GM12878 (cell line): ENCODE measurements around the gene NCBP2. TPM values are rescaled to one million over a fixed set of nuclear protein-coding genes. Genes with fewer than 3 reads are reported as not detected.

Experiments
- ATAC-seq: fragments of 200-7000 bp; cut with Tn5 transposase; 3 replicates; pipeline ENCODE4 v1.9.1; 2020; ENCODE audit warnings: mild to moderate bottlenecking, moderate library complexity
- BruUV-seq: library from RNA; stranded (reverse); fragments of 400-500 nt; replicated peaks from 2 replicates; lab custom pipeline; 2021; lab: Mats Ljungman, UMichigan
- CTCF ChIA-PET: fragments of 300-600 bp; sonication (Branson Sonifier 250); formaldehyde crosslinking; extraction: SDS; loops from one replicate; lab custom pipeline; 2021; ENCODE audit warnings: inconsistent platforms; lab: Yijun Ruan, JAX
- POLR2A ChIA-PET: fragments of 350-600 bp; formaldehyde crosslinking; extraction: SDS; loops from one replicate; lab custom pipeline; 2021; ENCODE audit warnings: inconsistent platforms; lab: Charles Lee
- RAD21 ChIA-PET: fragments of 300-600 bp; sonication (Branson Sonifier 250); formaldehyde crosslinking; loops from one replicate; lab custom pipeline; 2023; ENCODE audit warnings: antibody characterized with exemption; ENCODE audit not compliant: unreplicated experiment; lab: Charles Lee
- SMC1A ChIA-PET: fragments of 300-600 bp; sonication (Branson Sonifier 250); formaldehyde crosslinking; loops from one replicate; lab custom pipeline; 2023; ENCODE audit not compliant: unreplicated experiment, uncharacterized antibody; lab: Charles Lee
- DNase-seq: peaks from one replicate; pipeline ENCODE4 v3.0.0-alpha.2; 2011; ENCODE audit warnings: low read depth, low spot score
- FAIRE-seq: peaks from 3 replicates; lab custom pipeline; 2011; peaks lifted over from hg19 to GRCh38; lab: Jason Lieb, UNC
- H2AFZ ChIP-seq: 2 replicates; pipeline ENCODE4 v1.6.0; 2011; ENCODE audit warnings: low read depth, low read length, control low read depth; ENCODE audit not compliant: control insufficient read depth
- H3K27ac ChIP-seq: 2 replicates; pipeline ENCODE4 v1.5.1; 2011; ENCODE audit warnings: control low read depth; ENCODE audit not compliant: control insufficient read depth, insufficient read depth
- H3K27me3 ChIP-seq, 2 experiments: replicated peaks in 1 of 2; 2 replicates each; pipeline versions ENCODE4 v1.6.0 to v1.6.1; 2011; ENCODE audit warnings: low read length in 1 of 2; ENCODE audit not compliant: control insufficient read depth in 2 of 2, insufficient read depth in 2 of 2
- H3K36me3 ChIP-seq, 2 experiments: 2 replicates each; pipeline ENCODE4 v1.5.1; 2011; ENCODE audit warnings: low read length in 1 of 2; ENCODE audit not compliant: control insufficient read depth in 2 of 2, insufficient read depth in 2 of 2
- H3K4me1 ChIP-seq: 2 replicates; pipeline ENCODE4 v1.6.1; 2011; ENCODE audit warnings: mild to moderate bottlenecking, low read length, moderate library complexity, mixed read lengths; ENCODE audit not compliant: control insufficient read depth, insufficient read depth
- H3K4me2 ChIP-seq: 2 replicates; pipeline ENCODE4 v1.6.0; 2011; ENCODE audit warnings: control low read depth; ENCODE audit not compliant: control insufficient read depth, insufficient read depth
- H3K4me3 ChIP-seq: fragments of 200-600 bp; sonication (generic); 2 replicates; pipeline ENCODE4 v1.5.1; 2016
- H3K79me2 ChIP-seq: 2 replicates; pipeline ENCODE4 v1.6.0; 2011; ENCODE audit warnings: low read length; ENCODE audit not compliant: control insufficient read depth, insufficient read depth
- H3K9ac ChIP-seq: 2 replicates; pipeline ENCODE4 v1.8.0; 2011; ENCODE audit warnings: low read length, control low read depth, mixed read lengths; ENCODE audit not compliant: control insufficient read depth, insufficient read depth
- H3K9me3 ChIP-seq: replicated peaks from 3 replicates; pipeline ENCODE4 v1.5.1; 2011; ENCODE audit warnings: mild to moderate bottlenecking, low read length; ENCODE audit not compliant: control insufficient read depth, insufficient read depth
- H4K20me1 ChIP-seq: 2 replicates; pipeline ENCODE4 v1.6.0; 2011; ENCODE audit not compliant: control insufficient read depth, insufficient read depth
- ATF3 ChIP-seq: IDR thresholded peaks from 2 replicates; pipeline ENCODE4 v1.6.1; 2011; ENCODE audit warnings: low read depth, mild to moderate bottlenecking, low read length, moderate library complexity, borderline replicate concordance; ENCODE audit errors: extremely low read depth
- ATF7 ChIP-seq: fragments of 450-650 bp; IDR thresholded peaks from 2 replicates; pipeline ENCODE4 v1.6.1; 2016; ENCODE audit warnings: low read depth, mild to moderate bottlenecking
- CHD2 ChIP-seq: IDR thresholded peaks from 2 replicates; pipeline ENCODE4 v1.6.1; 2011; ENCODE audit warnings: low read depth, low read length, improper control_type of control experiment, borderline replicate concordance
- CREB1 ChIP-seq: IDR thresholded peaks from 2 replicates; pipeline ENCODE4 v1.6.1; 2012; ENCODE audit warnings: low read depth, mild to moderate bottlenecking, inconsistent platforms
- GABPA ChIP-seq: IDR thresholded peaks from 2 replicates; pipeline ENCODE4 v1.6.1; 2014; ENCODE audit warnings: antibody characterized with exemption, low read depth, mild to moderate bottlenecking, inconsistent platforms
- HSF1 ChIP-seq: fragments of 150-350 bp; IDR thresholded peaks from 2 replicates; pipeline ENCODE4 v1.6.1; 2014; ENCODE audit warnings: mild to moderate bottlenecking, low read depth, low read length
- KLF5 ChIP-seq: fragments of 450-650 bp; IDR thresholded peaks from 2 replicates; pipeline ENCODE4 v1.6.1; 2014; ENCODE audit warnings: mild to moderate bottlenecking; ENCODE audit not compliant: partially characterized antibody
- LARP7 ChIP-seq: fragments of 450-650 bp; IDR thresholded peaks from 2 replicates; pipeline ENCODE4 v1.6.1; 2017; ENCODE audit warnings: mild to moderate bottlenecking
- RAD21 ChIP-seq: IDR thresholded peaks from 2 replicates; pipeline ENCODE4 v1.6.1; 2011; ENCODE audit warnings: mild to moderate bottlenecking, low read depth, low read length, moderate library complexity; ENCODE audit not compliant: insufficient read depth
- SPI1 ChIP-seq: IDR thresholded peaks from 2 replicates; pipeline ENCODE4 v1.6.1; 2011; ENCODE audit warnings: low read depth, mild to moderate bottlenecking, low read length, moderate library complexity, borderline replicate concordance; ENCODE audit not compliant: insufficient read depth
- SRF ChIP-seq, 2 experiments: IDR thresholded peaks; 2 replicates each; pipeline ENCODE4 v1.6.1; 2011; ENCODE audit warnings: low read depth in 2 of 2, low read length in 2 of 2, mild to moderate bottlenecking in 1 of 2, moderate library complexity in 1 of 2
- TAF1 ChIP-seq: IDR thresholded peaks from 2 replicates; pipeline ENCODE4 v1.6.1; 2011; ENCODE audit warnings: mild to moderate bottlenecking, low read depth, low read length, borderline replicate concordance
- TARDBP ChIP-seq: IDR thresholded peaks from 2 replicates; pipeline ENCODE4 v1.6.1; 2016; ENCODE audit warnings: borderline replicate concordance
- WGBS: methylation state at CpG from one replicate; pipeline ENCODE4 v1.1.6; 2016; ENCODE audit warnings: low lambda C conversion rate; ENCODE audit not compliant: insufficient replicate concordance, insufficient coverage; ENCODE audit errors: missing lambda C conversion rate; 5-methylcytosine and 5-hydroxymethylcytosine counted together
- in situ Hi-C: fragments of 300-500 bp; cut with MboI; formaldehyde crosslinking; loops from 9 replicates; pipeline ENCODE4 v1.14.3; 2018; ENCODE audit warnings: mixed read lengths
- intact Hi-C: fragments of 100-400 bp; cut with micrococcal nuclease; formaldehyde crosslinking; loops from one replicate; pipeline ENCODE4 v1.14.2; 2022; ENCODE audit not compliant: unreplicated experiment
- polyA plus RNA-seq, 11 experiments: library from polyadenylated mRNA; depleted of rRNA in 4 of 11; unstranded in 6 of 11; stranded (reverse) in 5 of 11; fragments of >200 nt; fragmentation: Nextera tagmentation in 4 of 11; fragmentation: Illumina TruSeq in 1 of 11; extraction: Ambion mirVana in 4 of 11; extraction: Trizol in 1 of 11; gene quantifications; 1 replicate in 1 of 11; 2 replicates in 10 of 11; pipeline versions ENCODE4 v1.2.1 to v1.2.3, GENCODE V29; 2011 to 2016; ENCODE audit warnings: inconsistent platforms in 2 of 11, missing spikeins in 2 of 11, low read depth in 1 of 11
- total RNA-seq, 4 experiments: library from RNA; depleted of rRNA in 3 of 4; stranded (reverse); fragments of >200 nt in 3 of 4; fragmentation: Illumina TruSeq in 1 of 4; extraction: Trizol in 1 of 4; gene quantifications; 2 replicates each; pipeline versions ENCODE4 v1.2.1 to v1.2.3, GENCODE V29; 2013 to 2021

NCBP2 gene
- total and polyA plus RNA-seq, 10 of the 15 experiments (the other 5 are each of a cell fraction or from before 2014, with no cell fraction given) = 59.6 to 136 (median 96.4) TPM

- Histone ChIP-seq H2AFZ (no peak overlapping the region), H3K27me3 (no peaks in the 10 kb centered on the region), H3K9me3 (no peaks in the 10 kb centered on the region; the same call in 2 of the 3 replicates), H3K4me2 (no peak overlapping the region), H4K20me1 (no peaks in the 10 kb centered on the region), H3K27ac (no peak overlapping the region), H3K79me2 (no peaks in the 10 kb centered on the region), H3K36me3 (peaks cover 2 to 7% of the 10 kb centered on the region in 2 experiments; a peak in 3 of 4 replicates), H3K4me3 (no peak overlapping the region), H3K4me1 (peaks cover 4% of the 10 kb centered on the region; the same call in 1 of the 2 replicates), H3K9ac (no peak overlapping the region)
- FAIRE-seq (no peak), DNase-seq (no peak), ATAC-seq (no peak)
- ChIA-PET RAD21 (no interaction called here), CTCF (interaction anchor here (0.8 kb wide), 1 partner anchor 79 kb away, joined by 4 read pairs; no protein-coding TSS in a partner anchor), SMC1A (no interaction called here), POLR2A (no interaction called here)
- no peak for TF ChIP-seq LARP7
- no peak for TF ChIP-seq CREB1
- TF ChIP-seq RAD21 = no peak
- no peak for TF ChIP-seq ATF3
- TF ChIP-seq GABPA = no peak
- TF ChIP-seq KLF5 = no peak
- TF ChIP-seq SPI1 = no peak
- TF ChIP-seq CHD2 = no peak
- no peak for TF ChIP-seq SRF (IDR thresholded peaks at IDR 0.05; ENCODE audit: low read depth in 2 of 2, low read length in 2 of 2)
- no peak for TF ChIP-seq TARDBP
- no peak for TF ChIP-seq HSF1
- TF ChIP-seq ATF7 = no peak
- no peak for TF ChIP-seq TAF1
- intact Hi-C loops = no loop called here
- WGBS = 100% methylated on average over 1 of the region's 1 CpG
- in situ Hi-C loops = no loop called here
- no TSS peak for BruUV-seq
Observed at GRCh38 chr3:196916221-196916620, 26.1 kb downstream of the NCBP2 start.
